ENCODE results near the gene LRRFIP1.
A peak's percentile ranks its signal among the peaks of the same experiment; 100 is the strongest.

The LRRFIP1 gene

GRCh38 chr2:237698358-237698694, 70.9 kb downstream of the LRRFIP1 start:
- TF ChIP-seq CTCF (IDR thresholded peaks at IDR 0.05; ENCODE audit: borderline replicate concordance, insufficient read depth, low read depth, low read length), result no peak
- H3K4me3 ChIP-seq (ENCODE audit: low read depth, low read length), result no peak overlapping the region

GRCh38 chr2:237699870-237700511, 72.6 kb downstream of the LRRFIP1 start:
- no peak overlapping the region for H3K4me3 ChIP-seq (ENCODE audit: low read depth, low read length)
- TF ChIP-seq CTCF (IDR thresholded peaks at IDR 0.05; ENCODE audit: borderline replicate concordance, insufficient read depth, low read depth, low read length), result no peak

GRCh38 chr2:237700512-237701032, 73.2 kb downstream of the LRRFIP1 start:
- H3K4me3 ChIP-seq (ENCODE audit: low read depth, low read length), result no peak overlapping the region
- no peak for TF ChIP-seq CTCF (IDR thresholded peaks at IDR 0.05; ENCODE audit: borderline replicate concordance, insufficient read depth, low read depth, low read length)

GRCh38 chr2:237701033-237701858, 73.9 kb downstream of the LRRFIP1 start:
- H3K4me3 ChIP-seq (ENCODE audit: low read depth, low read length), result no peak overlapping the region
- TF ChIP-seq CTCF (IDR thresholded peaks at IDR 0.05; ENCODE audit: borderline replicate concordance, insufficient read depth, low read depth, low read length), result no peak

- TF ChIP-seq CTCF (IDR thresholded peaks at IDR 0.05; ENCODE audit: borderline replicate concordance, insufficient read depth, low read depth, low read length), result no peak
- no peak overlapping the region for H3K4me3 ChIP-seq (ENCODE audit: low read depth, low read length)
Observed at GRCh38 chr2:237701859-237702390, 74.5 kb downstream of the LRRFIP1 start.

GRCh38 chr2:237702441-237703391, 75.3 kb downstream of the LRRFIP1 start:
- TF ChIP-seq CTCF (IDR thresholded peaks at IDR 0.05; ENCODE audit: borderline replicate concordance, insufficient read depth, low read depth, low read length), result no peak
- peak overlapping the region; percentile 6 for H3K4me3 ChIP-seq (ENCODE audit: low read depth, low read length)

All from GM12875 (cell line).